Transverse colon (tissue), 3 donors: ENCODE results near the gene RUBCNL.

ENCODE experiments used
- POLR2A ChIP-seq: fragments of 450-650 bp; IDR thresholded peaks from one replicate; pipeline ENCODE4 v1.6.1; 2016; ENCODE audit warnings: antibody characterized with exemption, mild to moderate bottlenecking, moderate library complexity
- TF ChIP-seq, protein P1 (sequence below), 5 experiments: fragments of 200-600 bp in 3 of 5; fragments of 450-650 bp in 2 of 5; sonication (generic) in 3 of 5; IDR thresholded peaks; 1 replicate in 2 of 5; 2 replicates in 3 of 5; pipeline ENCODE4 v1.5.1; 2016 to 2017; ENCODE audit warnings: antibody characterized with exemption in 5 of 5, inconsistent platforms in 3 of 5, mild to moderate bottlenecking in 2 of 5, moderate library complexity in 1 of 5

GRCh38 chr13:46348961-46349360, 38.1 kb downstream of the RUBCNL start:
- TF ChIP-seq, protein P1, sequence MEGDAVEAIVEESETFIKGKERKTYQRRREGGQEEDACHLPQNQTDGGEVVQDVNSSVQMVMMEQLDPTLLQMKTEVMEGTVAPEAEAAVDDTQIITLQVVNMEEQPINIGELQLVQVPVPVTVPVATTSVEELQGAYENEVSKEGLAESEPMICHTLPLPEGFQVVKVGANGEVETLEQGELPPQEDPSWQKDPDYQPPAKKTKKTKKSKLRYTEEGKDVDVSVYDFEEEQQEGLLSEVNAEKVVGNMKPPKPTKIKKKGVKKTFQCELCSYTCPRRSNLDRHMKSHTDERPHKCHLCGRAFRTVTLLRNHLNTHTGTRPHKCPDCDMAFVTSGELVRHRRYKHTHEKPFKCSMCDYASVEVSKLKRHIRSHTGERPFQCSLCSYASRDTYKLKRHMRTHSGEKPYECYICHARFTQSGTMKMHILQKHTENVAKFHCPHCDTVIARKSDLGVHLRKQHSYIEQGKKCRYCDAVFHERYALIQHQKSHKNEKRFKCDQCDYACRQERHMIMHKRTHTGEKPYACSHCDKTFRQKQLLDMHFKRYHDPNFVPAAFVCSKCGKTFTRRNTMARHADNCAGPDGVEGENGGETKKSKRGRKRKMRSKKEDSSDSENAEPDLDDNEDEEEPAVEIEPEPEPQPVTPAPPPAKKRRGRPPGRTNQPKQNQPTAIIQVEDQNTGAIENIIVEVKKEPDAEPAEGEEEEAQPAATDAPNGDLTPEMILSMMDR (IDR thresholded peaks at IDR 0.05): no peak
- no peak for TF ChIP-seq POLR2A
